ENCODE results near the gene L3MBTL4. TPM values are rescaled to one million over a fixed set of nuclear protein-coding genes. Genes with fewer than 3 reads are reported as not detected.
"Not testable (repeated sequence)": the region's sequence is repeated elsewhere in the genome, so short reads cannot be mapped to it uniquely, and the experiment has no call there.

Gene L3MBTL4
- total RNA-seq, 1 experiment from 2014 or later, result not detected

GRCh38 chr18:6199777-6200176, 214.9 kb downstream of the L3MBTL4 start:
- Histone ChIP-seq H3K9me3 (ENCODE audit: low read depth, low read length, poor library complexity, severe bottlenecking) (peaks cover 33% of the 10 kb centered on the region), H3K4me1 (ENCODE audit: insufficient read depth, low read length, poor library complexity, severe bottlenecking) (no peaks in the 10 kb centered on the region), H3K27me3 (replicated peaks; ENCODE audit: insufficient read depth, low read depth, low read length, poor library complexity) (no peaks in the 10 kb centered on the region), H3K36me3 (ENCODE audit: insufficient read depth, low read length, poor library complexity, severe bottlenecking) (no peaks in the 10 kb centered on the region), H3K4me3 (ENCODE audit: low read depth, low read length, poor library complexity, severe bottlenecking) (no peak overlapping the region), H3K27ac (ENCODE audit: low read depth, low read length, poor library complexity, severe bottlenecking) (no peak overlapping the region)
- no peak for DNase-seq (ENCODE audit: low spot score)
- TF ChIP-seq EZH2 (IDR thresholded peaks at IDR 0.05; ENCODE audit: borderline replicate concordance, low read depth, low read length, poor library complexity, severe bottlenecking) (no peak), CTCF (conservative IDR thresholded peaks at IDR 0.05; ENCODE audit: low read depth, low read length) (no peak)
- ChIA-PET POLR2A (ENCODE audit: low non-redundant PET) (no interaction called here), CTCF (no interaction called here)
- intact Hi-C loops (cut with micrococcal nuclease; ENCODE audit: unreplicated experiment), result no loop called here
- no TSS peak for BruUV-seq (replicated peaks)

- Histone ChIP-seq H3K27me3 (replicated peaks; ENCODE audit: insufficient read depth, low read depth, low read length, poor library complexity) (no peaks in the 10 kb centered on the region), H3K9me3 (ENCODE audit: low read depth, low read length, poor library complexity, severe bottlenecking) (peaks cover 33% of the 10 kb centered on the region), H3K27ac (ENCODE audit: low read depth, low read length, poor library complexity, severe bottlenecking) (no peak overlapping the region), H3K4me3 (ENCODE audit: low read depth, low read length, poor library complexity, severe bottlenecking) (no peak overlapping the region), H3K36me3 (ENCODE audit: insufficient read depth, low read length, poor library complexity, severe bottlenecking) (no peaks in the 10 kb centered on the region), H3K4me1 (ENCODE audit: insufficient read depth, low read length, poor library complexity, severe bottlenecking) (no peaks in the 10 kb centered on the region)
- intact Hi-C loops (cut with micrococcal nuclease; ENCODE audit: unreplicated experiment), result no loop called here
- CTCF ChIA-PET, result no interaction called here
- BruUV-seq (replicated peaks), result no TSS peak
- POLR2A ChIA-PET (ENCODE audit: low non-redundant PET), result no interaction called here
- DNase-seq (ENCODE audit: low spot score), result no peak
- TF ChIP-seq CTCF (conservative IDR thresholded peaks at IDR 0.05; ENCODE audit: low read depth, low read length) (no peak), EZH2 (IDR thresholded peaks at IDR 0.05; ENCODE audit: borderline replicate concordance, low read depth, low read length, poor library complexity, severe bottlenecking) (no peak)
Measured at GRCh38 chr18:6198585-6198984, 216.1 kb downstream of the L3MBTL4 start.

GRCh38 chr18:6194640-6195039, 220.1 kb downstream of the L3MBTL4 start:
- intact Hi-C loops (cut with micrococcal nuclease; ENCODE audit: unreplicated experiment), result no loop called here
- ChIA-PET POLR2A (ENCODE audit: low non-redundant PET) (no interaction called here), CTCF (no interaction called here)
- no peaks in the 10 kb centered on the region for H3K36me3 ChIP-seq (ENCODE audit: insufficient read depth, low read length, poor library complexity, severe bottlenecking)
- H3K4me3 ChIP-seq (ENCODE audit: low read depth, low read length, poor library complexity, severe bottlenecking), result no peak overlapping the region
- TF ChIP-seq EZH2 (IDR thresholded peaks at IDR 0.05; ENCODE audit: borderline replicate concordance, low read depth, low read length, poor library complexity, severe bottlenecking) (no peak), CTCF (conservative IDR thresholded peaks at IDR 0.05; ENCODE audit: low read depth, low read length) (no peak)
- BruUV-seq (replicated peaks), result no TSS peak
- H3K27ac ChIP-seq (ENCODE audit: low read depth, low read length, poor library complexity, severe bottlenecking), result no peak overlapping the region
- no peak for DNase-seq (ENCODE audit: low spot score)
- H3K4me1 ChIP-seq (ENCODE audit: insufficient read depth, low read length, poor library complexity, severe bottlenecking), result no peaks in the 10 kb centered on the region
- no peaks in the 10 kb centered on the region for H3K27me3 ChIP-seq (replicated peaks; ENCODE audit: insufficient read depth, low read depth, low read length, poor library complexity)
- peaks cover 40% of the 10 kb centered on the region for H3K9me3 ChIP-seq (ENCODE audit: low read depth, low read length, poor library complexity, severe bottlenecking)

- H3K4me1 ChIP-seq (ENCODE audit: insufficient read depth, low read length, poor library complexity, severe bottlenecking); H3K27ac ChIP-seq (ENCODE audit: low read depth, low read length, poor library complexity, severe bottlenecking); POLR2A ChIA-PET (ENCODE audit: low non-redundant PET); H3K36me3 ChIP-seq (ENCODE audit: insufficient read depth, low read length, poor library complexity, severe bottlenecking); H3K4me3 ChIP-seq (ENCODE audit: low read depth, low read length, poor library complexity, severe bottlenecking); H3K27me3 ChIP-seq (replicated peaks; ENCODE audit: insufficient read depth, low read depth, low read length, poor library complexity); intact Hi-C loops (cut with micrococcal nuclease; ENCODE audit: unreplicated experiment); CTCF ChIA-PET; DNase-seq (ENCODE audit: low spot score); BruUV-seq (replicated peaks): not testable (repeated sequence)
- peaks cover 57% of the 10 kb centered on the region for H3K9me3 ChIP-seq (ENCODE audit: low read depth, low read length, poor library complexity, severe bottlenecking)
Measured at GRCh38 chr18:6185782-6186181, 228.9 kb downstream of the L3MBTL4 start.
